Panc1 (cell line): ENCODE results near the gene ANO1. TPM values are rescaled to one million over a fixed set of nuclear protein-coding genes. Genes with fewer than 3 reads are reported as not detected.

Experiments used
- ATAC-seq: fragments of 200-7000 bp; cut with Tn5 transposase; 2 replicates; pipeline ENCODE4 v1.9.1; 2020; ENCODE audit warnings: mild to moderate bottlenecking, moderate library complexity
- BruUV-seq: library from RNA; stranded (reverse); fragments of 400-500 nt; replicated peaks from 2 replicates; lab custom pipeline; 2021; lab: Mats Ljungman, UMichigan
- CTCF ChIA-PET: fragments of 300-600 bp; sonication (Branson Sonifier 250); formaldehyde crosslinking; loops from one replicate; lab custom pipeline; 2022; ENCODE audit warnings: antibody characterized with exemption; lab: Charles Lee
- POLR2A ChIA-PET: fragments of 300-600 bp; sonication (Branson Sonifier 250); formaldehyde crosslinking; loops from one replicate; lab custom pipeline; 2022; ENCODE audit warnings: antibody characterized with exemption; lab: Charles Lee
- DNase-seq: peaks from one replicate; pipeline ENCODE4 v3.0.0-alpha.2; 2010; ENCODE audit warnings: low read depth, low spot score
- H3K27ac ChIP-seq: 2 replicates; pipeline ENCODE4 v1.5.1; 2011; ENCODE audit warnings: mild to moderate bottlenecking, low read length, inconsistent platforms
- H3K27me3 ChIP-seq: fragments of 200-500 bp; sonication (Bioruptor generic); 2 replicates; pipeline ENCODE4 v1.6.0; 2014; ENCODE audit warnings: low read length, inconsistent platforms; ENCODE audit not compliant: control insufficient read depth, insufficient read depth
- H3K36me3 ChIP-seq: fragments of 200-500 bp; sonication (Bioruptor generic); 2 replicates; pipeline ENCODE4 v1.5.1; 2014; ENCODE audit warnings: inconsistent platforms, mild to moderate bottlenecking, low read length, moderate library complexity; ENCODE audit not compliant: control insufficient read depth, insufficient read depth
- H3K4me1 ChIP-seq: 2 replicates; pipeline ENCODE4 v1.5.1; 2011; ENCODE audit warnings: inconsistent platforms, mild to moderate bottlenecking, low read length, moderate library complexity; ENCODE audit not compliant: control insufficient read depth, insufficient read depth
- H3K4me3 ChIP-seq, 2 experiments: 2 replicates each; pipeline ENCODE4 v1.5.1; 2011 to 2012; ENCODE audit warnings: low read depth in 2 of 2, low read length in 2 of 2, mild to moderate bottlenecking in 2 of 2, inconsistent platforms in 1 of 2, moderate library complexity in 1 of 2
- H3K9me3 ChIP-seq: fragments of 200-500 bp; sonication (Bioruptor generic); 2 replicates; pipeline ENCODE4 v1.5.1; 2014; ENCODE audit warnings: low read depth, mild to moderate bottlenecking, inconsistent platforms, low read length, moderate library complexity; ENCODE audit not compliant: control insufficient read depth, insufficient read depth
- CTCF ChIP-seq: fragments of 450-650 bp; IDR thresholded peaks from 2 replicates; pipeline ENCODE4 v1.5.1; 2017; ENCODE audit warnings: mild to moderate bottlenecking
- POLR2AphosphoS5 ChIP-seq: IDR thresholded peaks from 2 replicates; pipeline ENCODE4 v1.6.1; 2012; ENCODE audit warnings: mild to moderate bottlenecking, low read depth, low read length, moderate library complexity
- REST ChIP-seq, 2 experiments: IDR thresholded peaks; 2 replicates each; pipeline ENCODE4 v1.6.1; 2011 to 2012; ENCODE audit warnings: low read depth in 2 of 2, control low read depth in 1 of 2, low read length in 1 of 2, mild to moderate bottlenecking in 1 of 2, moderate library complexity in 1 of 2; ENCODE audit not compliant: insufficient read depth in 1 of 2
- SIN3A ChIP-seq: IDR thresholded peaks from 2 replicates; pipeline ENCODE4 v1.6.1; 2012; ENCODE audit warnings: low read depth, mild to moderate bottlenecking, low read length, moderate library complexity, borderline replicate concordance; ENCODE audit not compliant: insufficient read depth
- TCF7L2 ChIP-seq: IDR thresholded peaks from 2 replicates; pipeline ENCODE4 v1.6.1; 2011; ENCODE audit warnings: mild to moderate bottlenecking, low read depth, low read length, inconsistent platforms
- in situ Hi-C: cut with HindIII; loops from 2 replicates; pipeline ENCODE4 v1.10.0; 2016; ENCODE audit warnings: low sequenced_read_pairs, low pct_unique_long_range_greater_than_20kb
- intact Hi-C: fragments of 100-400 bp; cut with micrococcal nuclease; formaldehyde crosslinking; loops from one replicate; pipeline ENCODE4 v1.10.0; 2022; ENCODE audit not compliant: unreplicated experiment
- total RNA-seq: library from RNA; stranded (reverse); gene quantifications from one replicate; pipeline ENCODE4 v1.2.1, GENCODE V29; 2021; ENCODE audit not compliant: unreplicated experiment

The ANO1 gene
- total RNA-seq, 1 experiment from 2014 or later: 2.3 TPM

GRCh38 chr11:70203751-70204465 is 125.8 kb downstream of the ANO1 start:
- in situ Hi-C loops (no loop called here), intact Hi-C loops (no loop called here)
- TSS peak; percentile 90 for BruUV-seq
- Histone ChIP-seq H3K4me1 (peaks cover 21% of the 10 kb centered on the region), H3K36me3 (peaks cover 3% of the 10 kb centered on the region), H3K27ac (peak overlapping the region; percentile 90), H3K9me3 (no peaks in the 10 kb centered on the region), H3K4me3 (peak overlapping the region; percentile 85 to 94), H3K27me3 (no peaks in the 10 kb centered on the region)
- TF ChIP-seq CTCF: no peak
- TF ChIP-seq TCF7L2: no peak
- 0 out of 2 replicates have a peak, but pooled peaks have one; percentile 55 for TF ChIP-seq SIN3A
- TF ChIP-seq REST (IDR thresholded peaks at IDR 0.05; ENCODE audit: insufficient read depth in 1 of 2, low read depth in 2 of 2, low read length in 1 of 2): no peak
- 0 out of 2 replicates have a peak, but pooled peaks have one; percentile 10 for TF ChIP-seq POLR2AphosphoS5
- CTCF ChIA-PET: interaction anchor here (0.5 kb wide), 1 partner anchor 53 kb away, joined by 5 read pairs; no protein-coding TSS in a partner anchor
- peak; percentile 57 for DNase-seq
- POLR2A ChIA-PET: no interaction called here
- peak; percentile 31 for ATAC-seq

GRCh38 chr11:70204466-70204799 is 126.3 kb downstream of the ANO1 start:
- peaks cover 3% of the 10 kb centered on the region for H3K36me3 ChIP-seq
- in situ Hi-C loops: no loop called here
- CTCF ChIA-PET: interaction anchor here (0.5 kb wide), 1 partner anchor 52 kb away, joined by 5 read pairs; no protein-coding TSS in a partner anchor
- no peak for TF ChIP-seq TCF7L2
- 0 out of 2 replicates have a peak, but pooled peaks have one; percentile 2 for TF ChIP-seq POLR2AphosphoS5
- no peak for TF ChIP-seq REST (IDR thresholded peaks at IDR 0.05; ENCODE audit: insufficient read depth in 1 of 2, low read depth in 2 of 2, low read length in 1 of 2)
- H3K4me1 ChIP-seq: peaks cover 21% of the 10 kb centered on the region
- ATAC-seq (no peak), DNase-seq (no peak)
- intact Hi-C loops: no loop called here
- H3K4me3 ChIP-seq: peak overlapping the region; percentile 85 to 94
- H3K27me3 ChIP-seq: no peaks in the 10 kb centered on the region
- H3K27ac ChIP-seq: peak overlapping the region; percentile 90
- BruUV-seq: no TSS peak
- no peaks in the 10 kb centered on the region for H3K9me3 ChIP-seq
- POLR2A ChIA-PET: interaction anchor here (0.5 kb wide), 1 partner anchor 57 kb away, joined by 7 read pairs; no protein-coding TSS in a partner anchor
